Caki2 (cell line): ENCODE data around the gene PEX16. TPM values are rescaled to one million over a fixed set of nuclear protein-coding genes. Genes with fewer than 3 reads are reported as not detected.
"Not testable (repeated sequence)": the region's sequence is repeated elsewhere in the genome, so short reads cannot be mapped to it uniquely, and the experiment has no call there.

Experiments used
- DNase-seq: peaks from one replicate; pipeline ENCODE4 v3.0.0-alpha.2; 2015; ENCODE audit warnings: low read depth
- in situ Hi-C: cut with HindIII; loops from 2 replicates; pipeline ENCODE4 v1.10.0; 2016; ENCODE audit warnings: low sequenced_read_pairs, low pct_unique_long_range_greater_than_20kb, mixed read lengths
- total RNA-seq: library from RNA; depleted of rRNA; stranded (reverse); fragments of >200 nt; shearing (Covaris generic); gene quantifications from 2 replicates; pipeline ENCODE4 v1.2.3, GENCODE V29; 2014; ENCODE audit warnings: low replicate concordance

PEX16 gene
- total RNA-seq, 1 experiment from 2014 or later = 30.0 TPM

DNA sequence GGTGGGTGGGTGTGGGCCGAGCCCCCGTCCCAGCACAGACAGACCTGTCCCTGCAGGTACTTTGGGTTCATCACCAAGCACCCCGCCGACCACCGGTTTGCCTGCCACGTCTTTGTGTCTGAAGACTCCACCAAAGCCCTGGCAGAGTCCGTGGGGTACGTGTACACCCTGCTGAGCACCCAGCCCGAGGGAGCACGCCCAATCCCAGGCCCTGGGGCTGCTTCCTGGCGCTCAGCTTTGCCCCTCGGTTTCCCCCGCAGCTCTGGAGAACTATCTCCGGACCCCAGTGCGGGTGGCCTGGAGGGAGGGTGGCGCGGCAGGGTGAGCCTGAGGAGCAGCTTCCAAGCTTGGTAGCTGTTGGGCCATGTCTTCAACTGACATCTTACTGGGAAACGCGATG lies 12.6 kb downstream of the PEX16 start:
- in situ Hi-C loops = no loop called here

DNA sequence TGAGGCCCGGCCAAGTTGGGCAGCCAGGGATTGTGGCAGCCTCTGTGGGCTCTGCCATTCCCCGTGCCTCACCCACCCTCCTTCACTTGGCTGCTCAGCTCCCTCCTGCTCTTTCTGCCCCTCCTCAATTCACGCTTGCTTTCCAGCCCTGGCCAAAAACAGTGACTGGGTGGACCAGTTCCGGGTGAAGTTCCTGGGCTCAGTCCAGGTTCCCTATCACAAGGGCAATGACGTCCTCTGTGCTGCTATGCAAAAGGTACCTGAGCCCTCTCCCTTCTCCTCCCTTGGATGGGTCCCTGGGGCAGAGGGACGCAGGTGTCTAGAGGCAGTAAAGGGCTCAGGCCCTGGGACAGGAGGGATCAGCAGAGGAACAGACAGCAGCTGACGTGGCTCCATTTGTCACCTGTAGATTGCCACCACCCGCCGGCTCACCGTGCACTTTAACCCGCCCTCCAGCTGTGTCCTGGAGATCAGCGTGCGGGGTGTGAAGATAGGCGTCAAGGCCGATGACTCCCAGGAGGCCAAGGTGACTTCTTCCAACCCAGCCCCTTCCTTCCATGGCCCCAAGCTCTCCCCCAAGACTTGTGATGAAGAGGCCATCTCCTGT lies 13.3 kb downstream of the PEX16 start:
- in situ Hi-C loops = no loop called here
- no peak for DNase-seq

More for the DNA sequence above, 12.6 kb downstream of the PEX16 start:
- DNase-seq = no peak

DNA sequence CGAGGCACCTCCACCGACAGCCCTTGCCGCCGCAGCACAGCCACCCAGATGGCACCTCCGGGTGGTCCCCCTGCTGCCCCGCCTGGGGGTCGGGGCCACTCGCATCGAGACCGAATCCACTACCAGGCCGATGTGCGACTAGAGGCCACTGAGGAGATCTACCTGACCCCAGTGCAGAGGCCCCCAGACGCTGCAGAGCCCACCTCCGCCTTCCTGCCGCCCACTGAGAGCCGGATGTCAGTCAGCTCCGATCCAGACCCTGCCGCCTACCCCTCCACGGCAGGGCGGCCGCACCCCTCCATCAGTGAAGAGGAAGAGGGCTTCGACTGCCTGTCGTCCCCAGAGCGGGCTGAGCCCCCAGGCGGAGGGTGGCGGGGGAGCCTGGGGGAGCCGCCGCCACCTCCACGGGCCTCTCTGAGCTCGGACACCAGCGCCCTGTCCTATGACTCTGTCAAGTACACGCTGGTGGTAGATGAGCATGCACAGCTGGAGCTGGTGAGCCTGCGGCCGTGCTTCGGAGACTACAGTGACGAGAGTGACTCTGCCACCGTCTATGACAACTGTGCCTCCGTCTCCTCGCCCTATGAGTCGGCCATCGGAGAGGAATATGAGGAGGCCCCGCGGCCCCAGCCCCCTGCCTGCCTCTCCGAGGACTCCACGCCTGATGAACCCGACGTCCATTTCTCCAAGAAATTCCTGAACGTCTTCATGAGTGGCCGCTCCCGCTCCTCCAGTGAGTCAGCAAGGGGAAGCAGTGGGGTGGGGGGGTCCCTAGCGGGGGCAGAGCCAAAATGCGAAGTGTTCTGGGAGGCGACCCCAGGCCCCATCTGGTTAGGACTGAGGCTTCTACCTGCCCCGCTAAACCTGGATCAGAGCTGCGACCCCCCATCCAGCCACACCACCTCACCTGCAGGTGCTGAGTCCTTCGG lies 15.0 kb downstream of the PEX16 start:
- in situ Hi-C loops = no loop called here

DNA sequence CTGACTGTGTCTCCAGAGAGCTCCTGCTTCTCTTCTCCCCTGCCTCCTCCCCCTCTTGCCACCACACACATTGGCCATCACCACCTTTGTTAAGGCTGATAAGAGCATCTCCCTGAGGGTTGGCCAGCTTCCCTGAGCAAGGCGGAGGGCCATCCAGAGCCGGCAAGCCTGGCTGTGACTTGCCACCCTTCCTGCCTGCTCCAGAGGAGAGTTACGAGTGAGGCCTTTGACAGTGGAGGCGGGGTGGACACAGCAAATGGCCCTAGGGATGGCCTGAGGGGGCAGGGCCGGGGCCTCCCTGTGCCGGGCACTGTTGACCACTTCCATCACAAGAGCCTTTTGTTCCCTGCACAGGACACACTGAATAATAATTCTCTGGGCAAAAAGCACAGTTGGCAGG lies 16.1 kb downstream of the PEX16 start:
- in situ Hi-C loops = no loop called here
- no peak for DNase-seq

More for the DNA sequence above, 15.0 kb downstream of the PEX16 start:
- DNase-seq = no peak

DNA sequence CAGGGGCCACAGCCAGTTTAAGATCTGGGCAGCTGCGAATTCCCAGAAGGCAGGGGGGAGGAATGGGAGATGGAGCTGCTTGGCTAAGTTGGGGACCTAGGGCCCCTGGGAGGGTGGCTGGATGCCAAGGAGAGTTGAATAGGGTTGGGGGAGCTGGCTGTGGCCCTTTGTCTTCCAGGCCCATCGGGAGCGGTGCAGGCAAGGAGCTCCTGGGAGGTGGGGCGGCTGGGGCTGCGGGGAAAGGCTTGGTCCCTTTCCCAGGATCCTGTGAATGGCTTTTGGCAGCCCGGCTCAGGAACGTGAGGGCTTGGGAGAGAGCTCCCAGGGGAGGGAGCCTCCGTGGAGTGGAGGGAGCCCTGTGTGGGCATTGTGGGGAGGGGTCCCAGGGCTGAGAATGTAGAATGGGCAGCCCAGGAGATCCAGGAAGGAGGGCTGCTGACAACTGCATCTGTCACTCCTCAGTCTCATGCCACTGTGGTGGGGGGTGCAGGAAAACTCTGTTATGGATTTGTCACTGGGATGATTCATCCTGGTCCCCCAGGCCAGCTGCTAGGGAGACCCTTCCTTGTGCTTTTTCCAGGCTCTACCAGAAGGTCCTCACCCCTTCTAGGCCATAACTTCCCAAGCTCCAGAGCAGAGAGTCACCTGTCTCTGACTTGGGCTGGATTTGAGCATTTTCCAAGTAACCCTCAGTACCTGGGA lies 16.6 kb downstream of the PEX16 start:
- in situ Hi-C loops = no loop called here
- DNase-seq = no peak

DNA sequence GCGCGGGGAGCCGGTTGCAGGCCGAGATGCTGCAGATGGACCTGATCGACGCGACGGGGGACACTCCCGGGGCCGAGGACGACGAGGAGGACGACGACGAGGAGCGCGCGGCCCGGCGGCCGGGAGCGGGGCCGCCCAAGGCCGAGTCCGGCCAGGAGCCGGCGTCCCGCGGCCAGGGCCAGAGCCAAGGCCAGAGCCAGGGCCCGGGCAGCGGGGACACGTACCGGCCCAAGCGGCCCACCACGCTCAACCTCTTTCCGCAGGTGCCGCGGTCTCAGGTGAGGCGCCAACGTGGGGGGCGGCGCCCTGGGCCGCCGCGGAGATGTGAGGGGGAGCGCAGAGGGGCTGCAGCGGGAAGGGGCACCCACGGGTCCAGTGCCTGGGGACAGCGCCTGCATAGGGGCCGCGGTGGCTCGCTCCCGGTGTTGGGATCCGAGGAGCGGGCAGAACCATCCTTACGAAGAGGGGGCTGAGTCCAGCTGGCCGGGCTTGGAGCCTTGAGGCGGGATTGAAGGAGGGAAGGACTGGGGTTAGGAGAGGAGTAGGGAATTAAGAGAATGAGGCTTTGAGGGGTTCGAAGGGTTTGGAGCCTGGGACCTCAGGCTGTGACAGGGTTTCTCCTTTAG lies 17.4 kb downstream of the PEX16 start:
- in situ Hi-C loops = not testable (repeated sequence)

DNA sequence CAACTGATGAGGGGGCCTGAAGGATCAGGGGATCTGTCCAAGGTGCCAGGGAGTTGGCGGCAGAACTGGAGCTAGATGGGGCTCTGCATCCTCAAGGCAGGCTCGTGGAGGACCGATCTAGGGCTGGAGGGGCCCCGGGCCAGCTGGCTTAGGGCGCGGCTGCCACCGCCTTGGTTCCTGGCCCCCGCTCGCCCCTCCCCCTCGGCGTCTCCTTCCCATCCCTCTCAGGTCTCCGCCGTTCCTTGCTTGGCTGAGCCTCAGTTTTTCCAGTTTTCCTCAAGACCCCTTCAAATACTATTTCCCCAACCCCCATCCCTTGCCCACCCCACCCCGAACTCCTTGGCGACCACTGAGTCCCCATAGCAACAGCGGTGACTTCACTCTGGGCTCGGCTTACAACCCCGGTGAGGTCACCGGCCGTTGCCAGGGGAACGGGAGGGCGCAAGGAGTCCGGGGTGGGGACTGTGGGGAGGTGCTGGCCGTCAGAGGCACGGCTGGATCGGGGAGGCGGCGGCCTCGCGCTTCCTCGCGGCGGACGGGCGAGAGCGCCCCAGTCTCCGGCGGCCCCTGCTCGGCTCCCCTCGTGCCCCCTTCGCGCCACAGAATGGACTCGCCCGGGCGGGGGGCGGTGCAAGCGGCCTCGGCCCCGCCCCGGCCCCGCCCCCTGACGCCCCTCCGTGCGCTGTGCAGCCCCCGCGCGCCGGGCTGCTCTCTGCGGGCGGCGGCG lies 18.1 kb downstream of the PEX16 start:
- peak; percentile 80 for DNase-seq
- in situ Hi-C loops = no loop called here

More for the DNA sequence above, 17.4 kb downstream of the PEX16 start:
- not testable (repeated sequence) for DNase-seq

DNA sequence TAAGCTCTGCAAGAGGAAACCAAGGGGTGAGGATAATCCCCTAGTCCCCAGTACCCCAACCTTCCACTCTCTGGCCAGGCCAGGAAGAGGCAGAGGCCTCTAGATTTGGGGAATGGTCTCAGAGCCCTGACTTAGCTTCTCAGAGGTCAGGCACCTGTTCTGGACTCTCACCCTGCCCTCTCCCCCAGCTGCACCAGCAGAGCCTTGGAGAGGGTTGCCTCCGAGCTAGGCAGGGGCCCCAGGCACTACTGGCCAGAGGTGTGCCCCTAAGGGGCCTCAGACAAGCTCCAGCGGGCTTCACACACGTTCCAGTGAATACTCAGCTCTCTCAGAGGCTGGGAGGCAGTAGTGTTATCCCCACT lies 18.6 kb downstream of the PEX16 start:
- in situ Hi-C loops = no loop called here

DNA sequence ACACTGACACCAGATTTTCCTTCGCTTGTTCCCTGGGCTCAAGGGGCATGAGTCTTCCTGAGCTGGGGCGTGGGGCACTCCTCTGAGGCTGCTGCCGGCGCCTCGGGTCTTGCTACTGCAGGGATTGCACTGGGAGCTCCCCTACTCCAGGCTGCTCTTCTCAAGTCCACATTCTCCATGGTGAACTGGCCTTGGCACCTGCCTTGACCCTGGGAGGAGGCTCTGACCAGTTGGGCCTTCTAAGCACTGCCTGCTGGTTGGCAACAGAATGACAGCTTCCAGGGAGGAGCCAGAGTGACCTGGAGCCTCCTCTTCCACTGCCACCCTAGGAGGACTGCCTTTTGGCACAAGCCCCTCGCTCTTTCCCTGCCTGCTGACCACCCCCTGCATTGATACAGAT lies 20.1 kb downstream of the PEX16 start:
- DNase-seq = no peak
- in situ Hi-C loops = no loop called here

More for the DNA sequence above, 18.6 kb downstream of the PEX16 start:
- no peak for DNase-seq

DNA sequence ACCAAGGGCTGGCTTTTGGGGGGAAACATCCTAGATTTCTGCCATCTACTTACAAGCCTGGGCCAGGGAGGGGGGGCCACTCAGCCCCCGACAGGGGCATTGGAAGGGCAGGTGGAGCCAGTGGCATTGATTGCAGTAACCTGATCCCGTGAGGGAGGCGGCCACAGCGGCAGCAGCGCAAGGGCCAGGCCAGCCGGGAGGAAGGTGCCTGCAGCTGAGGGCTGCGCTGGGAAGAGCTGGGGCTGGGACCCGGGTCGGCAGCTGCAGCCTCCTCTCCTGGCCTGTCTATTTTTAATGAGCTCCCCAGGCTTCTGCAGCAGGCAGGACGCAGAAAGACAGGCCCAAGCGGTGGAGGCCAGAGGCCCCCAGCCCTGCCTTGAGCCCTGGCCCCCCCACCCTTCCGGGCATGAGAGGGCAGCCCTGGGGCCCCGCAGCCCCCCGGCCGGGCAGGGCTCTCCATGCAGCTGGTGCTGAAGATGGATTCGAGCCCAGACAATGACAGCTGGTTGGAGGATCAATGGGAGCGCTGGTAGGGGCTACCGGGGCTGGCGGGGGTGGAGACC lies 21.2 kb downstream of the PEX16 start:
- in situ Hi-C loops = no loop called here
- DNase-seq = no peak

DNA sequence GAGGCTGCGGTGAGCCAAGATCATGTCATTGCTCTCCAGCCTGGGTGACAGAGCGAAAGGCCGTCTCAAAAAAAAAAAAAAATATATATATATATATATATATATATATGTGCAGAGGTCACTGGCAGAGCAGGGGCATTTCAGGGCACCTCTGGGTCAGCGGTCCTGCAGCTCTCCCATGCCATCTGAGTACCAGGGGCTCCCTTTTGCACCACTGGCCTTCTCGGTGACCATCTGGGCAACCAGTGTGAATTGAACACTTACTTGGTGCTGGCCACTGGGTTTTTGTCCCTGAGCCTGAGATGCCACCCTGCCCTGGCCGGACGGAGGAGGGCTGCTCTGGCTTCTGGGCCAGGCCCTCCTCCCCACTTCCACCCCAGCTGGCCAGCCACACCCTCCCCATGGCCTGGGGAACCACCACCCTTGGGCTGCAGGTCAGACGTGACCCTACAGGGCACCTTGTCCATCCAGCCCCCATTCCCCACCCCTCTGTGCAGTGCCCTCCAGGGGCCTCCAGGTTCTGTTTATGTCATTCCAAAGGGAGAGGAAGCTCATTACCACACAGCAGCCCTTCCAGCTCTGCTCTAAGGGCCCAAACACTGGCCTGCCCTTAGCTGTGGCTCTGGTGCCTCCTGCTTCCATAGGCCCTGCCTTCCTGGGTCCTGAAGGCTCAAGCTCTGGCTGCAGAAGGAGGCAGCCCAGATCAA lies 22.0 kb downstream of the PEX16 start:
- no peak for DNase-seq
- in situ Hi-C loops = no loop called here

DNA sequence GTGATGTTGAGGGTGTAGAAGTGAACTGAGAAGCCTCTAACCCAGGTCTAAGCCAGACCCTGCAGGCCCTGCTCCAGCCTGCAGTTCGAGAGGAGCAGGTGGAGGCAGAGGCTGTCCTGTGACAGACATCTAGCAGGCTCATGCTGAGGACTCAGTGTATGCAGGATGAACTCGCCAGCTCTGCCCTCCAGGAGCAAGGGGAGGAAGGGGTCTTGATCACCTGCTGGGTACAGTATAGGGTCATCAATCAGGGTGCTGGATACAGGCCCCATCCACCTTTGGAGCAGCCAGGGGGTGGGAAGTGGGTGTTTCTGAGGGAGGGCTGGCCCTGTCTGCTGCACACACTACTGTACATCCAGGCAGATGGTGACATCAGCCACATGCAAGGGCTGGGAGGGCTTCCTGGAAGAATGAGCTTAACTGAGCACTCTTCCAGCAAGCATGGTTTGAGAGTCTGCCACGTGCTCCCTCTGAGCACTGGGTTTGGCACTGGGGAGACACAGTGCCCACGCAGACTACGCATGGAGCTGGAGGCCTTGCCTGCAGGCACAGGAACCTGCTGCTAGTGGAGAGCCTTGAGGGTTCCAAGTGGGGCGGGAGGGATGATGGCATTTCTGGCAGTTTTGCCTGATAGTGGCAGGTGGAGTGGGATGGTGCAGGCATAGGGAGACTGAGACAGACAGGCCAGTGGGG lies 23.0 kb downstream of the PEX16 start:
- in situ Hi-C loops = no loop called here
- no peak for DNase-seq

DNA sequence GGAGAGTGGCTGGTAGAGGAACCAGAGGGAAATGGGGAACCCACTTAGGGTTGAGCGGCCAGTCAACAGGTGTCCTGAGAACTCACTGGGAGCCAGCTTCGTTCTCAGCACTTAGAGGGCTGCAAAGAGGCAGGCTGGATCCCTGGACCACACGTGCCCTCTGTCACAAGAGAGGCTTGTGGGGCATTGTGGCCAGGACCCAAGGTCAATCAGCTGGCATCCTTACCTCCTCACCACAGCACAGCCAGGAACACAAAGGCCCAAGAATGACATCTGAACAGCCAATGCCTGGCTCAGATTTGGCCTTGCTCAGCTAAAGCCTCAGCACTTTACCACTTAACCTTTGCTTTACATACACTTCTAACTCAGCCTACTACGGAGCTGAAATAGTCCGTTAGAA lies 24.8 kb downstream of the PEX16 start:
- DNase-seq = no peak
- in situ Hi-C loops = no loop called here

DNA sequence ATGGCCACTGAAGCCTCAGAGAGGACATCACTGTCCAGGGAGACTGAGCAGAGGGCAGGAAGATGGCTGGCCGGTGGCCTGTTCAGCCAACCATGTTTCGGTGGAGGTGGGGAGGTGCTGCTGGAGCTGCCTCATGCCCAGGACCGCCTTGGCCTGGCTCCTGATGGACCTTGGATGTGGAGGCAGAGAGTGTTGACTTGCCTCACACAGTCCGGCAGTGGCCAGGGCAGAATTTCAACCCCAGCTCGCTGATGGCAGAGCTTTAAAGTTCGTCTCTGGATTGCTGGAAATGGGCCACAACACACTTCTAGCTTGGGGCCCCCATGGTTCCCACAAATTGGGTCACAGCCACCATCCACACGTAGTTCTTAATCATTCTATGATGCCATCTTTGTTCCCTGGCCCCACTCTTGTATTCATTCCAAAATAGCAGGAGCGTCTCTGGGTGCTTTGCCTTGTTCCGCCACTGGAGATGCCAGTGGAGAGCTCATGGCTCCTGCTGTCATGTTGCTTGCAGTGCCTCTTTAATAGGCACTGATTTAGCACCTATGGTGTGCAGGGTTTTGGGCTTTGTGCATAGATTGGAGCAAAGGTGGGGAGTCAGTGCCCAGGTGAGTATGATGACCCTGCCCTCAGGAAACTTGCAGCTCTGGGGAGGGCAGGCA lies 26.7 kb downstream of the PEX16 start:
- DNase-seq = no peak
- in situ Hi-C loops = no loop called here

DNA sequence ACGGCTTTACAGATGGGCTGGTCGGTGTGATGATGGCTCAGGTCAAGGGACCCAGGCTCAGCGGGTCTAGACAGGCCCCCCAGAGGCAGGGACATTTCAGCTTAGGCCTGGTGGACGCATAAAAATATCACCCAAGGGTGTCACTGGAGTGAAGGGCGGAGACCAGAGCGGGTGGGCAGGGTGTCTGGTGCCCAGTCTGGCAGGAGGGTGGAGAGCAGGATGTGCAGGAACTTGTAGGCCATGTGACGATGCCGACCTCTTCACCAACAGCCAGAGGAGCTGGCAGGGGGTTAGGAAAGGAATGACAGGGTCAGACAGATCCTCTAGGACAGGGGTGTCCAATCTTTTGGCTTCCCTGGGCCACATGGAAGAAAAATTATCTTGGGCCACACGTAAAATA lies 27.7 kb downstream of the PEX16 start:
- in situ Hi-C loops = no loop called here
- DNase-seq = no peak

DNA sequence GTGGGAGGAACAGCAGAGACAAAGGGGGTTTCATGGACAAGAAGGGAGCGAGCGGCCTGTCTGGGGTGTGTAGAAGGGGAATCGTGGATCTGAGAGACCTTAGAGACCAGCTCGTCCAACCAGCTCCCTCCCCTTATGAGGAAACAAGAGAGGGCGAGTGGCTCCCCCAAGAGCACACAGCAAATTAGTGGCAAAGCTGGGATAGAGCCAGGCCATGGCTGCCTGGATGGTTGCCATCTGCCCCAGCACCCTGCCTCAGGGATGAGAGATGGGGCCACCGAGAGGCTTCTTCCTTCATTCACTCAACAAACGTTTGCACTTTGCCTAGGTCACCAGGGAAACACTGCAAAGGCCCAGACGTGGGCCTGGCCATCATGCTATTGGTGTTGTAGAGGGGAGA lies 28.1 kb downstream of the PEX16 start:
- DNase-seq = no peak
- in situ Hi-C loops = no loop called here
